GM21528 (cell line): ENCODE measurements around the gene CSPG4.
A peak's percentile ranks its signal among the peaks of the same experiment; 100 is the strongest.
"Not testable (repeated sequence)": the region's sequence is repeated elsewhere in the genome, so short reads cannot be mapped to it uniquely, and the experiment has no call there.

Experiments used
- ATAC-seq: cut with Tn5 transposase; IDR thresholded peaks from one replicate; pipeline ENCODE4 v1.9.1; 2021; ENCODE audit warnings: mild to moderate bottlenecking, moderate library complexity; ENCODE audit not compliant: unreplicated experiment, low FRiP score

Gene CSPG4

DNA sequence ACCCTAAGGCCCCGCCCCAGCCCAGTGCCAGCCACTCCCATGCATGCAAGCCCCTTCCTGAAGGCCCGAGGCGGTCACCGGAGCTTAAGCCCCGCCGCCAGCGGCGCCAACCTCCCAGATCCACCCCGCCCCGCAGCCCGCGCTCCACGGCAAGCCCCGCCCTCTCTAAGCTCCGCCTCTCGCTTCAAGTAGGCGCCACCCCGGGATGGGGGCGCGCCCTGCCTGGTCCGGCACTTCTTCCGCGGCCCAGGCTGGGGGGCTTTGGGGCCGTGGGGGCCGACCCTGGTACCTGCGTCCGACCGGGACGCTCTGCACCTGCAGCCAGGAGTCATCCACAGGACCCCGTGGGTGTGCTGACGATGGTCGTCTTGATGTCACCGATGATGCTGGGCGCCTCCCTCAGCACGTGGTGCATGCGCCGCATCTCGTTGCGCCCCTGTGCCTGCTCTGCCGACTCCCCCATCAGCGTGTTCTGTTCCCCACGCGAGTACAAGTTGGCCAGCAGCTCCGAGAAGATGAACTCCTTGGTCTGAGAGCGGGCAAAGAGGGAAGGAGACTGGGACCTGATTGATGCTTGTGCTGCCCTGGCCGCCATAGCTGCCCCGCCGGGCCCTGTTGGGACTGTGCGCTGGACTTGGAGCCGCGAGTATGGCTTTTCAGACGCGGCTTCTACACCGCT, 26.1 kb upstream of the CSPG4 start:
- ATAC-seq = peak; percentile 92

DNA sequence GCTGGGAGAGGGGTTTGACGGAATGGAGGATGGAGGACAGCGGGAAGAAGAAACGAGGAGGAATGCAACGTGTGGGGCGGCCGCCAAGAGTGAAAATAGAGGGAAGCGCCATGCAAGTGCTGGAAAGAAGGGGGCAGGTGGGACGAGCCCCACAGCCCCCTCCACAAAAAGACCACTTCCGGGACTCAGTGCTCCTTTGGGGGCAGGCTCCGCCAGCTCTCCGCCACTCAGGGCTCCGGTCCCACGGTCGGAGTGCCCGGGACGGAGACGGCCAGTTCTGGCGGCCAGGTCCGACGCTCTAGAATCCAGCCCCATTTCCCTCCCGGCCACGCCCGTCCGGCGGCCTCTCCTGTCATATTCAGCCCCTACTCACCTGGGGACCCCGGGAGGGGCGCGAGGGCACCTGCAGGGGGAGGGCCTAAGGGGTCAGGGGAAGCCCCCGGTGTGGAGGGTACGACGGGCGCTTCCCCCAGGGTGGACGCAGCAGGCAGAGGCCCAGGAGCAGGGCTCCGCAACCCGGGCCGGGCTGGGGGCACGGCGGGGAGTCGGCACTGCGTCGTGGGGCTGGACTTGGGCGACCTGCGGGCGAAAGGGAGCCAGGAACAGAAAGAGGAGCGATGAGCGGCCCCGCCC, 25.5 kb upstream of the CSPG4 start:
- ATAC-seq = no peak

DNA sequence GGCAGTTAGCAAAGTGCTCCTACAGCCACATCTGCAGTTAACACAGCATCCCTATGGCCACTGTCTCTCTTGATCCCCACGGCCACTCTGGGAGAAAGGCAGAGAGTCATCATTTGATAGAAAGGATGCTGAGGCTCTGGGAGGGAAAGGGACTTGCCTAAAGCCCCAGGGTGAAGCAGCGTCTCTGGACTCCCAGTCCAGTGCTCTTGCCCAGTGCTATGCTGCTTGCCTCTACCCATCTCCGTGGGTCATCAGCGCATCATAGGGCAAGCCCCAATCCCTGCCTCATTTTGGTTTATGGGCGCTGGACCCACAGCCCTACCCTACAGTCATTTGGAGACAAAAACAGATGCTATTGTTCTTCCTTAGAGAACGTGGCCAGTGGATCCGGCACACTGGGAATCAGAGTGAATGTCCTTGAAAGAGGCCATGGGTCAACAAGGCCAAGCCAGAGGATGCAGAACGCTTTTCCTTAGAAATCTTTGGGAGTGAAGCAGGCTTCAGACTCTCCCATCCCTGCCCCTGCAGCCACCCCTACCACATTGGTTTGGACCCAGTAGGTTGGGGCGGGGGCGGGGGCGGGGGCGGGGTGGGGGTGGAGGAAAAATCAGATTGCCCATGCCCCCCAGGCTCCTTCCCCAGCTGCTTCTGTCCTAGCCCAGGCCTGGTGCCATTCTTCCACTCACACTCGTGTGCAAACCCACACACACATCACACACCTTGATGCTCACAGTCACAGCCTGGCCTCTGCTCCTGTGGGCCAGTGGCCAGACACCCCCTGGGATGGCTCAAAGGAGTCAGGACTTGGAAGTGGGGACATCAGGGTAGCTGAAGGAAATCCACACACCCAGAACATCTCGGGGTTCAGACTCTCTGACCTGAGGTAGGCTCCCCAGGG, 24.7 kb upstream of the CSPG4 start:
- not testable (repeated sequence) for ATAC-seq

DNA sequence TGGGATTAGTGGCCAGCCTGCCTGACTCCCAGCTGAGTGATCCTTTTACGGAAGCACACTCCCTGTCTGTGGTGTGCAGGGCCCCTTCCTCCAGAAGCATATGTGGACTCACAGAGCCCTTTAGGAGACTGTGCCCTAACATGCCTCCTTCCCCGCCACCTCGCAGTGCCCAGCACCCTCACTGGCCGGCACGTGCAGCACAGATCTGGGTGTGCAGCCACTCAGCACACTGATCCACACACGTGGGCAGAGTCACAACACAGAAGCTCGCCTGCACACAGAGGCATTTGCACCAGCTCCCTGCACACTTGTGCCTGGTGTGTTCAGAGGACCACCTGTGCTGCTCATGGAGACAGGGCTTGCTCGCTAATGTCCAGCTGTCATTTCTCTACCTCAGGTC, 23.6 kb upstream of the CSPG4 start:
- ATAC-seq = no peak

DNA sequence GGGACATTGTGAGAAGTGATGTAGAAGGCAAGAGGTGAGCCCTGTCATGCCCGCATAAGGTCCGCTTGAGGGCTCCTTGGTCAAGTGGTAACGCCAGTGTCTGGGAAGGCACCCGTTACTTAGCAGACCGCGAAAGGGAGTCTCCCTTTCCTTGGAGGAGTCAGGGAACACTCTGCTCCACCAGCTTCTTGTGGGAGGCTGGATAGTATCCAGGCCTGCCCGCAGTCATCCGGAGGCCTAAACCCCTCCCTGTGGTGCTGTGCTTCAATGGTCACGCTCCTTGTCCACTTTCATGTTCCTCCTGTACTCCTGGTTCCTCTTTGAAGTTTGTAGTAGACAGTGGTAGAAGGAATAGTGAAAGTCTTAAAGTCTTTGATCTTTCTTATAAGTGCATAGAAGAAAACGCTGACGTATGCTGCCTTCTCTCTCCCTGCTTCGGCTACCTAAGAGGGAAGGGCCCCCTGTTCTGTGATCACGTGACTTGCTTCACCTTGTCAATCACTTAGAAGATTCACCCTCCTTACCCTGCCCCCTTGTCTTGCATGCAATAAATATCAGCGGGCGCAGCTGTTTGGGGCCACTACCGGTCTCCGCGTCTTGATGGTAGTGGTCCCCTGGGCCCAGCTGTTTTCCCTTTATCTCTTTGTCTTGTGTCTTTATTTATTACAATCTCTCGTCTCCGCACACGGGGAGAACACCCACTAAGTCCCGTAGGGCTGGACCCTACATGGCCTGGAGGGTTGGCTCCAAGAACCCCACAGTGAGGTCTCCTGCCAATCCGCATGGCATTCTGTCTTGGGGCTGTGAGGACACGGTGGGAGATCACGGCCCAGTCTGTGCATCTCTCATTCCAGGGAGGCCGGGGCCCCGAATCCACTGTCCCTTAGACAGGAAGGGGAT, 22.5 kb upstream of the CSPG4 start:
- not testable (repeated sequence) for ATAC-seq

DNA sequence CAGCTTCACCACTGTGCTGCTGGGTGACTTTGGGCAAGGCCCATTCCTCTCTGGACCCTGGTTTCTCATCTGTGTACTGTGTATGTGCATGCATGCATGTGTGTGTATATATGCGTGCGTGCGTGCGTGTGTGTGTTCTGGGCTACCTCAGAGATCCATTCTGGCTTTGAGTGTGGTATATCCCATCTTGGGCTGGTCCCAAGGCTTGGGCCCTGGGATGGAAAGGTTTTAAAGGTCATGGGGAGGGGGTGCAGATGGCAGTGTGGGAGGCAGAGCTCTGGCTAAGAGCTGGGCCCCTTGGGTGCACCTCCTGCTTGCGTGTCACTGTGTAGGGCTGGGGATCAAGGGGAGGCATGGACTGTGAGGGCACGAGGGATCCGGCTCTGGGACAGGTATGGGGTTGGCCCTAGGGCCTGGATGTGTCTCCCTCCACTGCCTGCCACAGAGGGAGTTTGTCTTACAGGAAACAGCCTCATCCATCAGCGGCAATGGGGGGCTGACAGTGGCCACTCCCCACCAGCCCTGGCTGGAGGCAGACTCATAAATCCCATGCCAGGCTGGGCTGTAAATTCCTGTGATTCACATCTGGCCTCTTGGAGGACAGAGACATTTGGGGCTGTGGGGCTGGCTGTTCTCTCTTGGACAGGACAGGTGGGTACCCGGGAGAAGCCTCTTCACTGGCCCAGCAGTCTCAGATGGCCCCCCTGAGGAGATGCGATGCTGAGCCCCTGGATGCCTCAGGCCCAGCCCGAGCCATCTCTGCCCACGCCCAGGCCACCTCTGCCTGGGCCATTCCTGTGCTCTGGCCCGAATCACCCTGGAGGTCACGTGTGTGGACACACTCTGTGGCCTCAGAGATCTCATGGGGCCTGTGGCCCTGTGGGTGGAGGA, 21.4 kb upstream of the CSPG4 start:
- no peak for ATAC-seq

DNA sequence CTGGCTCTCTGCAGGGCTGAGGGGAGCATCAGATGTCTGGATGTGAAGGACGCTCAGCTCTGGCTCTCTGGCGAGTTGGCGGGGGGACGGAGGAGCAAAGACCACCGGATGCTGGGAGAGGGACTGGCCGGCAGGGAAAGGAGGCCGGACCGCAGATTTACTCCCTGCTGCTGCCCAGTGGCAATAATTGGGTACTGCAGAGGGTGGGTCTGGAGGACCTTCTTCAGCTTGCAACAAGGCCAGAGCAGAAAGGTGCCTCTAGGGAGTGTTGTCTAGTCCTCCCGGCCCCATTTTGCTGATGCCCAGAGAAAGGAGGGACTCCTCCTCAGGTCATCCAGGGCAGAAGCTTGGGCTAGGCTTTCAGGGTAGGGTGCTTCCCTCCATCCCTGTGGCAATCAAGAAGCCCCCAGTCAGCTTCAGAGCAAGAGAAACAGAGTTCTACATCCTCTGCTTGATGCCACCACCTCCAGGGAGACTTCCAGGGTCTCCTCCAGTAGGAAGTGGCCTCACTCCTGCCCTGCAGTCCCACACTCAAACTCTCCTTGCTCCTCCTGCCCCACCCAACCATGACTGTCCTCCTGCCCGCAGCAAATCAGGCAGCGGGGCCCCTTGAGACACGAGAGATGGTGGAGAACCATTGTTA, 20.3 kb upstream of the CSPG4 start:
- ATAC-seq = no peak

DNA sequence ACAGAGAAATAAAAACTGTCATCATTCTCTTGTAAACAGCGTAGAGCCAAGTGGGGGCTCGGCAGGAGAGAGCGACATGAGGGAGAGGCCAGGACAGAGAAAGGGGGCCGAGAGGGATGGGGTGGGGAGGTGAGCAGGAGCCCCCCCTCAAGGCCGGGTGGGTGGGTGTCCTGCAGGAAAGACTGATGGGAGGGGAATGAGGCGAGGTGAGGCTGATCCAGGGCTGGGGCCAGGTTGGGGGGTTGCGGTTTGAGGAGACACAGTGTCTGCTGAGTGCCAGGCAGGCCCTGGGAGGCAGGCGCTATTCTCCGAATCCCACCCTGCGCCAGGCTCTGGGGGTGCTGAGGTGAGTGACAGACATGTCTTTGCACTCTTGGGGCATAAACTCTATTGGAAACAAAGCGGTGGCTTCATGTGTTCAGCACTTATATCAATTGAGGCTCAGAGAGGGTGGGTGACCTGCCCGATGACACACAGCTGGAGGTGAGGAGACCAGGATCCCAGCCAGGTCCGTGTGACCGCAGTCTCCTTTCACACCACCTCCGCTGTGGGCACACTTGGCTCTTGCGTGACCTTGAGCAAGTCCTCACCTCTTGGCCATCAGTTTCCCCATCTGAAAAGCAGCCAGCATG, 19.6 kb upstream of the CSPG4 start:
- ATAC-seq = no peak

DNA sequence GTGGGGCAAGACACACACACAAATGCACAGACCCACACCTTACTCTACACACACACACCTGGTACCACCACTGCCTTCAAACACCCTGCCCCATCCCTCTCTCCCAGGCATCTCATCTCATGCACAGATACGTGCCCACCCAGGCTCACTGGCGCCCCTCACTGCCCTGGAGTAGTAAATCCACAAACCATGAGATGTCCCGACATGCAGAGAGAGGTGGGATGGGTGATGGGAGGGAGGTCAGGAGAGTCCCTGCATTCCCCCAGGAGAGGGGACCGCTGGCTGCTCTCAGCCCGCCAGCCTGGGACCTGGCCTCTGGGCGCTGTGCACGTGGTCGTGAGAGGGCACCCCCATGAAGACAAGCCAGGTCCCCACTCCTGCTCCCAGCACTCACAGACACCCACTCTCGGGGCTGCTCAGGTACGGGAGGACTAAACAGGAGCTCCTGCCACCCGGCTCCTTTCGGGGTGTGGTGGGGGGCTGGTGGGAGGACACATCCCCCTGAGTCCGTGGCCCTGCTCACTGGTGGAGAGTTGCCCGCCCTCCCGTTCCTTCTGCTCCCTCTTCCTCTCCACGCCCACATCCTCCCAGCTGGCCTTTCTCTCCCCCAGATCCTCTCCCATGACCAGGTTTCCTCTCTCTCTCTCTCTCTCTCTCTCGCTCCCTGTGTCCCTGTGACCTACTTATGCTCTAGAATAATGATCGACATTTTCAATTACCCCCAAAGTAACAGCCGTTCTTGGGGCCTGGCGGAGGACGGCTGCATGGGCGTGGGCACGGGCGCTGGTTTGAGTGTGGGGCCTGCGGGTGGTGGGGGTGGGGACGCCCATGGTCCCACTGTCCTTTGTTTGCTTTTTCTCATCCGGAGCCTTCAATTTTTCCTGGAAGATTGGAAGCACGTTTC, 18.9 kb upstream of the CSPG4 start:
- no peak for ATAC-seq

DNA sequence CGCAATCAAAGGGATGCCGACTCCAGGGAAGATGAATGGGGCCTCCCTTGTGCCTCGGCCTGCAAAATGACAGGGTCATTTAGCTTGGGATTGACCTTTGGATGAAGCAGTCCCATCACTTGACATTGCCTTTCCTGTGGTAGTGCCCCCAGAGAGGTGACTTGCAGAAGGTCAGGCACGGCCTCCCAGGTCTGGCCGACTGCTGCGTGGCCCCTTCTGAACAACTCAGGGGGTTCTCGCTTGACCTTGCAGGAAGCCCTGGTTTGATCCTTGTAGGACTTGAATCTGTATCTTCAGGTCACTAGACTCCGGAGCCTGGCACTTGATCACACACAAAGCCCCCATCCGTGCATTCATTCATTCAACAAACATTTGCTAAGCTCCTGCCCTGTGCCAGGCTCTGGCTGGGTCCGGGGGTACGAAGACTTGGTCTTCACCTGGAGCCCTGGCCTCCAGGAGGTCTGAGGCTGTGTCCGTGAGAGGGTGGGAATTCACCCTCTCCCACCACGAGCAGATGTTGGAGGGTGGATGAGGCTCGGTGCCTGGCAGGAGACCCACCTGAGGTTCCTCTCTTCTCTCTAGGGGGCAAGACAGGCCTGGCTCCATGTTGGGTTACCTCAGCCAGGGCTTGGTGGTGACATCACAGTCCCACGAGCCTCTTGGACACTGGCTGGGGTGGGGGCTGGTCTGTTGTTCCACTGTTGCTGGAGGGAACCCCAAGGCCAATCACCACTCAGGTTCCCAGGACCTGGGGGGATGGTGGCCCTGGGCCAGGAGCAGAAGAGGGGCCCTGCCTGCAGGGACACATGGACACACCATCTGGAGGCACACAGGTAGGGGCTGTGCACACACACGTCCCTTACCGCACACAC, 18.0 kb upstream of the CSPG4 start:
- not testable (repeated sequence) for ATAC-seq

DNA sequence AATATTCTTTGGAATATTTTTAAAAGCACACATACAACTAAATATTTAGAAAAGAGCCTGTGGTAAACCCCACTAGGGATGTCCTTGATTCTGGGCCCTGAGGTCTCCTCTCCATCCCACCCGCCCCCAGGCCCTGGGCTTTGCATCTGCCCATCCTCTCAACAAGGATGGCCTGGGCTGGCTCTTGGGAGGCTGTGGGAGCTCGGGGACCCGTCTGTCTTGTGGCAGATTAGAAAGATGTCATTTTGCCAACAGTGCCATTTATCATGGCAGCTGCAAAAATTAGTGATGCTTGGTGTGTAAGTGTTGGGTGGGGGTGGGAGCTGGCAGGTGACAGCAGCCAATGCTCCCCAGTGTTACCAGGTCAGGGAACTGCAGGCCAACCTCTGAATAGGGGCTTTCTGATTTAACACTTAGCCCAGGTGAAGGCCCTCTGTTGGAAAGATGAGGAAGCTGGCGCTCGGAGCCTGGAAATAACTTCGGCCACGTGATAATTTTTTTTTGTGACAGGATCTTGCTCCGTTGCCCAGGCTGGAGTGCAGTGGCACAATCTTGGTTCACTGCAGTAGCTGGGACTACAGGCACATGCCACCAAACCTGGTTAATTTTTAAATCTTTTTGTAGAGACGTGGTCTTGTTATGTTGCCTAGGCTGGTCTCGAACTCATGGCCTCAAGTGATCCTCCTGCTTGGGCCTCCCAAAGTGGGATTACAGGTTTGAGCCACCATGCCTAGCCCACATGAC, 16.9 kb upstream of the CSPG4 start:
- ATAC-seq = no peak

DNA sequence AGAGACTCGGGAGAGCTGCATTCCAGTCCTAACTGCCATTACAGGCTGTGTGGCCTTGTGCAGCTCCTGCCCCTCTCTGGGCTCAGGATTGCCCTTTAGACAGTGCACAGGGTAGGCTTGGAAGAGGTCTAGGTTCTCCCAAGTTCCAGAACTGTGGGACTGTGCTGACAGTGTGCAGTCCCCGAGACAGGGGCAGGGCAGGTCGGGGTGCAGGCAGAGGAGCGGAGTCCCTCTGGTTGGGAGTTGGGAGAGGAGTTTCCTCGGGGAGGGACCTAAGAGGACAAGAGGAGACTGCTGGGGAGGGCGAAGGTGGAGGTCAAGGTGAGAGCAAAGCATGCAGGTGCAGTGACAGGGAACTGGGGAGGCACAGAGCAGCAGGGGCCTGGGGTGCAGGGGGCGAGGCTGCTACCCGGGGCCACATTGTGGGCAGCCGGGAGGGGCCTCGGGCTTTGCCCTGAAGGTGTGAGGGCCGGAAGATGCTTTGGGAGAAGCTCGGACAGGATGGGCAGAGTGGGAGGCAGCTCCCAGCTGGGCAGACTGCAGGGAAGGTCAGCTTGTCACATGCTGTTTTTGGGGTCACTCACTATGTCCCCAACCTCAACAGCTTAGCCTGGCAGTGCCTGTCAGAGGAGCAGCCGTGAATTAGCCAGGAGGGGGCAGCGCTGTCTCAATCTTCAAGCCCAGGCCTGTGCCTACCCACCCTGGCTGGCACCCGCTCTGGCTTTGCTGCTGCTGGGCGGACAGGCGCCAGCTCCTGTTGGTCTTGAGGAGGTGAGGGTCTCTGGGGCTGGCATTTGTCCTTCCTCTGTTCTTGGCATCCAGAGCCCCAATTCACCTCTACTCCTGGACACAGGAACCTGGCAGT, 15.4 kb upstream of the CSPG4 start:
- ATAC-seq = no peak

DNA sequence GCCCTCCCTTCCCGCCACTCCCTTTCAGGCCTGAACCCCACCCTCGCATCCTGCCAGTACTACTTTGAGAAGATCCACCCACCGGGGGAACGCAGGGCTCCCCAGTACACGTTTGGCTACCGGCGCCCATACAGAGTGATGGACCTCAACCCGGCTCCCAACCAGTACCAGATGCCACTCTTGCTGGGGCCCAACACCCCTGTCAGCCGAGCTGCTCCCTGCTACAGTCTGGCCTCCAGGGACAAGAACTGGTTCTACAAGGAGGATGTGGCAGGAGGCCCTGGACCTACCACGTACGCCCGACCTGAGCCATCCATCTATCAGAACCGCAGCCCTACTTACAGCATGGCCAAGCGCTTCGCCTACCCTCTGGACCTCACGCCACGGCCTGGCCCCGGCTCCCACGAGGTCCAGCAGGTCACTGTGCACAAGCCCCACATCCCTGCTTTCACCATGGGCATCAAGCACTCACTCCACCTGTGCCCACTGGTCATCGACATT, 14.4 kb upstream of the CSPG4 start:
- no peak for ATAC-seq

DNA sequence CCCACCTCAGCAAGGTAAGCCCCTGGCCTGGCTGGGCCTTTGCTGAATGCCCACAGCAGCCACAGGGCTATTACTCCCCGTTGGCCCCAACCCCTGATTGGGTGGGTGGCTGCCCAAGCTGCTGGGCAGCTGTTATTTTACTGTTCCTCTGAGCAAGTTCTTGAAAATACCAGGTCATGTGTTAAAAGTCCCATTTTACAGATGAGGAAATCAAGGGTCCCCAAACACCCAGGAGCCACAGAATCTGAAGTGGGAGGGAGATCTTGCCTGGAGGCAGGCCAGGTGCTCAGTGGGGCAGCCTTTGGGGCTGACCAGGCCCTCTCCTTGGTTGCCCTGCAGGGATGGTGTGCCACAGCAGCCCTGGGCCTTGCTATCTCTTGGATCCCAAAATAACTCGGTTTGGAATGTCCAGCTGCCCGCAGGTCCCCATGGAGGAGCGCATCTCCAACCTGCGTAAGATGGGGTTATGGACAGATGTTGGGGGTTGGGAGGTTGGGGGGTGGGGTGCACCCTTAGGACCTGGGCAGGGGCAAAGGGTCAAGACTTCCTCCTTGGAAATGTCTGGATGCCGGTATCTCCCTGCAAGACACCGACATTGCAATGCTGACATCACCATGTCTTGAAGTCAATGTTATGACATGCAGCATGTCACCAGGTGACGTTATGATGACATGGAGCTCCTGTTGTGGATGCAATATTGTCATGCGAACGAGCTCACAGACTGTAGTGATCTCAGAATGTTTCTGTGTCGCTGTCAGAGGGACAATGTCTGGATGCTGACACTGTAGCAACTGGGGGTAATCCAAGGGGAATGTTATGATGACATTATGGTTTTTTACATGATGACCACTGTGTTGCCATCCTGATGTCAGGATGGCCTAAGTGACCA, 13.3 kb upstream of the CSPG4 start:
- no peak for ATAC-seq
